ENCODE measurements around the gene CUL4A. TPM values are rescaled to one million over a fixed set of nuclear protein-coding genes. Genes with fewer than 3 reads are reported as not detected.
A peak's percentile ranks its signal among the peaks of the same experiment; 100 is the strongest.
"Not testable (repeated sequence)": the region's sequence is repeated elsewhere in the genome, so short reads cannot be mapped to it uniquely, and the experiment has no call there.

The CUL4A gene
- total RNA-seq (10 to 100 TPM; 78.3 to 80.2 TPM), total RNA-seq (118 to 177 reads per million in 2 donors)

- H3K4me3 Mint-ChIP-seq, result peak within 1 kb of the TSS; percentile 90
- H3K36me3 Mint-ChIP-seq (ENCODE audit: low read depth), result peaks cover 2% of the 10 kb centered on the region
- H3K9me3 ChIP-seq (ENCODE audit: control insufficient read depth, low read length, poor library complexity, severe bottlenecking), result no peaks in the 10 kb centered on the region
- DNase-seq (peak; percentile 56 to 78 (median 69)), ATAC-seq (peak; percentile 61)
- H3K27ac Mint-ChIP-seq, result peak within 1 kb of the TSS; percentile 92
- peaks cover 39% of the 10 kb centered on the region for H3K4me1 Mint-ChIP-seq
- no peaks in the 10 kb centered on the region for H3K27me3 Mint-ChIP-seq
Observed at GRCh38 chr13:113209336-113209758, at the start of gene CUL4A. TSS of gene CUL4A (plus strand) at chr13:113209613. CDS start at chr13:113209628, 15 bp downstream.

GRCh38 chr13:113159701-113160100 is 49.7 kb upstream of the CUL4A start:
- ATAC-seq (no peak), DNase-seq (no peak)
- no peaks in the 10 kb centered on the region for H3K27me3 Mint-ChIP-seq
- peaks cover 24% of the 10 kb centered on the region for H3K4me1 Mint-ChIP-seq
- H3K27ac Mint-ChIP-seq, result peak overlapping the region; percentile 80
- H3K9me3 ChIP-seq (ENCODE audit: control insufficient read depth, low read length, poor library complexity, severe bottlenecking), result no peaks in the 10 kb centered on the region
- H3K36me3 Mint-ChIP-seq (ENCODE audit: low read depth), result no peaks in the 10 kb centered on the region
- H3K4me3 Mint-ChIP-seq, result no peak overlapping the region

- Mint-ChIP-seq H3K4me1 (peaks cover 32% of the 10 kb centered on the region), H3K4me3 (peak overlapping the region; percentile 70), H3K27ac (peak overlapping the region; percentile 80), H3K27me3 (no peaks in the 10 kb centered on the region), H3K36me3 (ENCODE audit: low read depth) (no peaks in the 10 kb centered on the region)
- ATAC-seq, result no peak
- DNase-seq, result no peak
- H3K9me3 ChIP-seq (ENCODE audit: control insufficient read depth, low read length, poor library complexity, severe bottlenecking), result no peaks in the 10 kb centered on the region
Observed at GRCh38 chr13:113160983-113161382, 48.4 kb upstream of the CUL4A start.

- DNase-seq (no peak), ATAC-seq (no peak)
- Mint-ChIP-seq H3K27ac (peak overlapping the region; percentile 80), H3K27me3 (no peaks in the 10 kb centered on the region), H3K4me1 (peaks cover 37% of the 10 kb centered on the region), H3K4me3 (peak overlapping the region; percentile 70), H3K36me3 (ENCODE audit: low read depth) (no peaks in the 10 kb centered on the region)
- no peaks in the 10 kb centered on the region for H3K9me3 ChIP-seq (ENCODE audit: control insufficient read depth, low read length, poor library complexity, severe bottlenecking)
Observed at GRCh38 chr13:113161433-113161832, 48.0 kb upstream of the CUL4A start.

GRCh38 chr13:113161975-113162374 is 47.4 kb upstream of the CUL4A start:
- not testable (repeated sequence) for DNase-seq; ATAC-seq; H3K4me3 Mint-ChIP-seq; H3K27me3 Mint-ChIP-seq; H3K36me3 Mint-ChIP-seq (ENCODE audit: low read depth); H3K27ac Mint-ChIP-seq; H3K9me3 ChIP-seq (ENCODE audit: control insufficient read depth, low read length, poor library complexity, severe bottlenecking)
- peaks cover 37% of the 10 kb centered on the region for H3K4me1 Mint-ChIP-seq

- H3K9me3 ChIP-seq (ENCODE audit: control insufficient read depth, low read length, poor library complexity, severe bottlenecking), result no peaks in the 10 kb centered on the region
- DNase-seq (no peak), ATAC-seq (peak; percentile 59)
- Mint-ChIP-seq H3K4me3 (peak overlapping the region; percentile 81), H3K27me3 (no peaks in the 10 kb centered on the region), H3K4me1 (peaks cover 36% of the 10 kb centered on the region), H3K36me3 (ENCODE audit: low read depth) (no peaks in the 10 kb centered on the region), H3K27ac (peak overlapping the region; percentile 53)
Observed at GRCh38 chr13:113162783-113163685, 46.4 kb upstream of the CUL4A start.

GRCh38 chr13:113164492-113164891 is 44.9 kb upstream of the CUL4A start:
- Mint-ChIP-seq H3K27ac (no peak overlapping the region), H3K36me3 (ENCODE audit: low read depth) (peaks cover 3% of the 10 kb centered on the region), H3K4me1 (peaks cover 33% of the 10 kb centered on the region), H3K27me3 (no peaks in the 10 kb centered on the region), H3K4me3 (peak overlapping the region; percentile 41)
- ATAC-seq, result peak; percentile 21
- H3K9me3 ChIP-seq (ENCODE audit: control insufficient read depth, low read length, poor library complexity, severe bottlenecking), result no peaks in the 10 kb centered on the region
- no peak for DNase-seq

GRCh38 chr13:113166266-113166665 is 43.1 kb upstream of the CUL4A start:
- no peak for ATAC-seq
- H3K9me3 ChIP-seq (ENCODE audit: control insufficient read depth, low read length, poor library complexity, severe bottlenecking), result no peaks in the 10 kb centered on the region
- H3K36me3 Mint-ChIP-seq (ENCODE audit: low read depth), result peaks cover 4% of the 10 kb centered on the region
- peaks cover 30% of the 10 kb centered on the region for H3K4me1 Mint-ChIP-seq
- DNase-seq, result no peak
- no peaks in the 10 kb centered on the region for H3K27me3 Mint-ChIP-seq
- H3K27ac Mint-ChIP-seq, result no peak overlapping the region
- H3K4me3 Mint-ChIP-seq, result no peak overlapping the region

- ATAC-seq, result no peak
- Mint-ChIP-seq H3K36me3 (ENCODE audit: low read depth) (peaks cover 4% of the 10 kb centered on the region), H3K27me3 (no peaks in the 10 kb centered on the region), H3K4me3 (no peak overlapping the region), H3K27ac (no peak overlapping the region), H3K4me1 (peaks cover 29% of the 10 kb centered on the region)
- no peaks in the 10 kb centered on the region for H3K9me3 ChIP-seq (ENCODE audit: control insufficient read depth, low read length, poor library complexity, severe bottlenecking)
- no peak for DNase-seq
Observed at GRCh38 chr13:113166681-113167080, 42.7 kb upstream of the CUL4A start.

GRCh38 chr13:113167155-113167554 is 42.3 kb upstream of the CUL4A start:
- ATAC-seq, result no peak
- peaks cover 4% of the 10 kb centered on the region for H3K36me3 Mint-ChIP-seq (ENCODE audit: low read depth)
- no peaks in the 10 kb centered on the region for H3K27me3 Mint-ChIP-seq
- H3K9me3 ChIP-seq (ENCODE audit: control insufficient read depth, low read length, poor library complexity, severe bottlenecking), result no peaks in the 10 kb centered on the region
- DNase-seq, result no peak
- H3K4me1 Mint-ChIP-seq, result peaks cover 29% of the 10 kb centered on the region
- no peak overlapping the region for H3K4me3 Mint-ChIP-seq
- no peak overlapping the region for H3K27ac Mint-ChIP-seq

- DNase-seq (no peak), ATAC-seq (no peak)
- Mint-ChIP-seq H3K27me3 (no peaks in the 10 kb centered on the region), H3K4me3 (no peak overlapping the region), H3K4me1 (peaks cover 29% of the 10 kb centered on the region), H3K36me3 (ENCODE audit: low read depth) (peaks cover 4% of the 10 kb centered on the region), H3K27ac (no peak overlapping the region)
- no peaks in the 10 kb centered on the region for H3K9me3 ChIP-seq (ENCODE audit: control insufficient read depth, low read length, poor library complexity, severe bottlenecking)
Observed at GRCh38 chr13:113167575-113167974, 41.8 kb upstream of the CUL4A start.

- no peaks in the 10 kb centered on the region for H3K9me3 ChIP-seq (ENCODE audit: control insufficient read depth, low read length, poor library complexity, severe bottlenecking)
- peaks cover 4% of the 10 kb centered on the region for H3K36me3 Mint-ChIP-seq (ENCODE audit: low read depth)
- peaks cover 25% of the 10 kb centered on the region for H3K4me1 Mint-ChIP-seq
- no peak for DNase-seq
- no peak for ATAC-seq
- H3K4me3 Mint-ChIP-seq, result no peak overlapping the region
- no peak overlapping the region for H3K27ac Mint-ChIP-seq
- no peaks in the 10 kb centered on the region for H3K27me3 Mint-ChIP-seq
Observed at GRCh38 chr13:113168211-113168610, 41.2 kb upstream of the CUL4A start.

- H3K27ac Mint-ChIP-seq, result no peak overlapping the region
- no peak for DNase-seq
- ATAC-seq, result no peak
- no peaks in the 10 kb centered on the region for H3K9me3 ChIP-seq (ENCODE audit: control insufficient read depth, low read length, poor library complexity, severe bottlenecking)
- H3K4me1 Mint-ChIP-seq, result peaks cover 22% of the 10 kb centered on the region
- H3K36me3 Mint-ChIP-seq (ENCODE audit: low read depth), result peaks cover 4% of the 10 kb centered on the region
- no peak overlapping the region for H3K4me3 Mint-ChIP-seq
- H3K27me3 Mint-ChIP-seq, result no peaks in the 10 kb centered on the region
Observed at GRCh38 chr13:113169277-113170272, 39.8 kb upstream of the CUL4A start.
